SK-N-SH (cell line): Measurements from ENCODE around the gene MNX1. TPM values are rescaled to one million over a fixed set of nuclear protein-coding genes. Genes with fewer than 3 reads are reported as not detected.

Experiments used
- CTCF ChIA-PET: fragments of 300-600, 350-600 bp; formaldehyde crosslinking; extraction: SDS; loops from one replicate; lab custom pipeline; 2021; lab: Yijun Ruan, JAX
- POLR2A ChIA-PET: fragments of 350-600 bp; sonication (Branson Sonifier 250); formaldehyde crosslinking; extraction: SDS; loops from one replicate; lab custom pipeline; 2020; ENCODE audit warnings: antibody characterized with exemption, inconsistent platforms; lab: Yijun Ruan, JAX
- DNase-seq: peaks from one replicate; pipeline ENCODE4 v3.0.0; 2012
- H2AFZ ChIP-seq: fragments of 200-600 bp; sonication (generic); 2 replicates; pipeline ENCODE4 v1.8.1; 2016; ENCODE audit warnings: antibody characterized with exemption, mild to moderate bottlenecking, low read depth
- H3F3A ChIP-seq: fragments of 200-600 bp; sonication (generic); replicated peaks from 2 replicates; pipeline ENCODE3; 2016; ENCODE audit warnings: antibody characterized with exemption, mild to moderate bottlenecking; ENCODE audit not compliant: insufficient read depth
- H3K27ac ChIP-seq, 2 experiments: fragments of 200-500 bp in 1 of 2; fragments of 200-600 bp in 1 of 2; sonication (Bioruptor generic) in 1 of 2; sonication (generic), shearing (Covaris generic) in 1 of 2; 2 replicates each; pipeline versions ENCODE4 v1.5.1 to v1.6.1; 2014 to 2016; ENCODE audit warnings: low read depth in 2 of 2, inconsistent platforms in 1 of 2, low read length in 1 of 2, mild to moderate bottlenecking in 1 of 2, mixed read lengths in 1 of 2
- H3K27me3 ChIP-seq: fragments of 200-600 bp; sonication (generic), shearing (Covaris generic); 2 replicates; pipeline ENCODE4 v1.6.1; 2016; ENCODE audit warnings: mixed run types; ENCODE audit not compliant: insufficient read depth
- H3K36me3 ChIP-seq, 2 experiments: fragments of 200-500 bp in 1 of 2; fragments of 200-600 bp in 1 of 2; sonication (Bioruptor generic) in 1 of 2; sonication (generic) in 1 of 2; replicated peaks in 1 of 2; 2 replicates each; pipeline versions ENCODE3 to v1.5.1; 2014 to 2016; ENCODE audit warnings: low read length in 1 of 2, mild to moderate bottlenecking in 1 of 2; ENCODE audit not compliant: insufficient read depth in 2 of 2, control insufficient read depth in 1 of 2
- H3K4me1 ChIP-seq, 2 experiments: fragments of 200-500 bp in 1 of 2; fragments of 200-600 bp in 1 of 2; sonication (Bioruptor generic) in 1 of 2; sonication (generic), shearing (Covaris generic) in 1 of 2; 2 replicates each; pipeline versions ENCODE4 v1.5.1 to v1.6.1; 2014 to 2016; ENCODE audit warnings: low read depth in 1 of 2, low read length in 1 of 2, mixed run types in 1 of 2; ENCODE audit not compliant: insufficient read depth in 2 of 2, control insufficient read depth in 1 of 2
- H3K4me2 ChIP-seq: fragments of 200-600 bp; sonication (generic), shearing (Covaris generic); 2 replicates; pipeline ENCODE4 v1.6.1; 2017; ENCODE audit warnings: mixed run types
- H3K4me3 ChIP-seq, 2 experiments: fragments of 200-500 bp in 1 of 2; fragments of 200-600 bp in 1 of 2; sonication (Bioruptor generic) in 1 of 2; sonication (generic), shearing (Covaris generic) in 1 of 2; 2 replicates each; pipeline versions ENCODE4 v1.5.1 to v1.8.1; 2014 to 2016; ENCODE audit warnings: low read depth in 2 of 2, inconsistent platforms in 1 of 2, low read length in 1 of 2, mild to moderate bottlenecking in 1 of 2, mixed read lengths in 1 of 2, moderate library complexity in 1 of 2
- H3K79me2 ChIP-seq: fragments of 200-600 bp; sonication (generic); 2 replicates; pipeline ENCODE4 v1.8.1; 2017; ENCODE audit warnings: mild to moderate bottlenecking; ENCODE audit not compliant: insufficient read depth
- H3K9ac ChIP-seq: fragments of 200-600 bp; sonication (generic); 2 replicates; pipeline ENCODE4 v1.6.1; 2017; ENCODE audit warnings: mixed run types
- H3K9me2 ChIP-seq: fragments of 200-600 bp; sonication (generic); 2 replicates; pipeline ENCODE4 v1.6.1; 2017; ENCODE audit warnings: mixed run types
- H3K9me3 ChIP-seq: fragments of 200-600 bp; sonication (generic); 2 replicates; pipeline ENCODE4 v1.6.1; 2017; ENCODE audit warnings: mixed run types, mild to moderate bottlenecking, moderate library complexity
- H4K20me1 ChIP-seq: fragments of 200-600 bp; sonication (generic); 2 replicates; pipeline ENCODE4 v1.6.1; 2017; ENCODE audit warnings: mild to moderate bottlenecking, mixed run types; ENCODE audit not compliant: insufficient read depth
- CTCF ChIP-seq: fragments of 200-600 bp; sonication (generic); IDR thresholded peaks from 2 replicates; pipeline ENCODE4 v1.6.1; 2017; ENCODE audit warnings: antibody characterized with exemption, mild to moderate bottlenecking, moderate library complexity
- EP300 ChIP-seq, 2 experiments: IDR thresholded peaks; 2 replicates each; pipeline versions ENCODE4 v1.4.0 to v1.6.1; 2012; ENCODE audit warnings: borderline replicate concordance in 1 of 2, low read depth in 1 of 2, low read length in 1 of 2
- EZH2phosphoT487 ChIP-seq: fragments of 200-600 bp; sonication (generic); IDR thresholded peaks from 2 replicates; pipeline ENCODE4 v1.6.1; 2017; ENCODE audit warnings: low read depth, mixed run types, mild to moderate bottlenecking, antibody characterized with exemption, moderate library complexity, borderline replicate concordance
- FOXJ3 ChIP-seq: sonication (generic); formaldehyde crosslinking; IDR thresholded peaks from 2 replicates; pipeline ENCODE4 v1.5.1; 2020; ENCODE audit warnings: mild to moderate bottlenecking, missing genetic modification reagents
- GATA2 ChIP-seq: sonication (generic); formaldehyde crosslinking; IDR thresholded peaks from 2 replicates; pipeline ENCODE4 v1.5.0; 2020; ENCODE audit warnings: mild to moderate bottlenecking, missing genetic modification reagents
- IRF3 ChIP-seq: fragments of 150-350 bp; IDR thresholded peaks from 2 replicates; pipeline ENCODE4 v1.6.1; 2016; ENCODE audit warnings: mild to moderate bottlenecking, low read depth, low read length
- MAX ChIP-seq: IDR thresholded peaks from 2 replicates; pipeline ENCODE4 v1.4.0; 2012; ENCODE audit warnings: low read depth
- MEF2A ChIP-seq: IDR thresholded peaks from 2 replicates; pipeline ENCODE4 v1.4.0; 2012; ENCODE audit warnings: low read depth, borderline replicate concordance
- NRF1 ChIP-seq: IDR thresholded peaks from 2 replicates; pipeline ENCODE4 v1.6.1; 2012; ENCODE audit warnings: low read depth, mild to moderate bottlenecking, low read length
- PBX3 ChIP-seq: IDR thresholded peaks from 2 replicates; pipeline ENCODE4; 2012
- RAD21 ChIP-seq: IDR thresholded peaks from 2 replicates; pipeline ENCODE4 v1.6.1; 2012; ENCODE audit warnings: mild to moderate bottlenecking, low read length
- REST ChIP-seq: IDR thresholded peaks from 2 replicates; pipeline ENCODE4 v1.6.1; 2012; ENCODE audit warnings: mild to moderate bottlenecking, low read depth, low read length, moderate library complexity
- RXRA ChIP-seq: IDR thresholded peaks from 2 replicates; pipeline ENCODE4 v1.4.0; 2012; ENCODE audit warnings: low read depth, mild to moderate bottlenecking, borderline replicate concordance
- SIN3A ChIP-seq: IDR thresholded peaks from 2 replicates; pipeline ENCODE4 v1.6.1; 2012; ENCODE audit warnings: low read depth, mild to moderate bottlenecking, low read length, moderate library complexity, borderline replicate concordance
- USF1 ChIP-seq: IDR thresholded peaks from 2 replicates; pipeline ENCODE4 v1.4.0; 2012; ENCODE audit warnings: low read depth, borderline replicate concordance
- USF2 ChIP-seq: fragments of 150-350 bp; IDR thresholded peaks from 2 replicates; pipeline ENCODE4 v1.6.1; 2017; ENCODE audit warnings: antibody characterized with exemption, low read length, low read depth, borderline replicate concordance
- YY1 ChIP-seq: IDR thresholded peaks from 2 replicates; pipeline ENCODE4 v1.4.0; 2012; ENCODE audit warnings: low read depth, mild to moderate bottlenecking
- ZBTB33 ChIP-seq: IDR thresholded peaks from 2 replicates; pipeline ENCODE4 v1.4.0; 2012; ENCODE audit warnings: low read depth, borderline replicate concordance
- WGBS: methylation state at CpG from one replicate; pipeline ENCODE4 v1.1.6; 2017; ENCODE audit warnings: low lambda C conversion rate; 5-methylcytosine and 5-hydroxymethylcytosine counted together
- polyA plus RNA-seq, 3 experiments: library from polyadenylated mRNA; depleted of rRNA; stranded (reverse); fragments of >200 nt; gene quantifications; 2 replicates each; pipeline ENCODE4 v1.2.3, GENCODE V29; 2012

MNX1 gene
- polyA plus RNA-seq, 1 of the 3 experiments (the other 2 are of a cell fraction), result not detected

- peaks cover 11% of the 10 kb centered on the region for H4K20me1 ChIP-seq
- no peak overlapping the region for H2AFZ ChIP-seq
- H3K4me3 ChIP-seq, result no peak overlapping the region
- no peak overlapping the region for H3K27ac ChIP-seq
- no peaks in the 10 kb centered on the region for H3K79me2 ChIP-seq
- no peaks in the 10 kb centered on the region for H3K36me3 ChIP-seq
- no peaks in the 10 kb centered on the region for H3K9me3 ChIP-seq
- no peak for DNase-seq
- peaks cover 3% of the 10 kb centered on the region for H3F3A ChIP-seq
- ChIA-PET CTCF (interaction anchor here (1.0 to 2.7 kb wide), 5 partner anchors 16 to 270 kb away, joined by 3 to 9 read pairs (median 4); no protein-coding TSS in a partner anchor), POLR2A (no interaction called here)
- peak overlapping the region; percentile 66; the same call in 1 of the 2 replicates for H3K4me2 ChIP-seq
- H3K9me2 ChIP-seq, result no peaks in the 10 kb centered on the region
- H3K27me3 ChIP-seq, result peaks cover 98% of the 10 kb centered on the region
- peaks cover 10 to 15% of the 10 kb centered on the region in 2 experiments; a peak in 3 of 4 replicates for H3K4me1 ChIP-seq
- TF ChIP-seq USF1 (no peak), ZBTB33 (no peak), CTCF (no peak), MEF2A (no peak), NRF1 (no peak), GATA2 (CRISPR knock-in tag) (no peak), MAX (no peak), RXRA (no peak), REST (no peak), SIN3A (no peak), IRF3 (no peak), YY1 (no peak), FOXJ3 (CRISPR knock-in tag) (no peak), EP300 (IDR thresholded peaks at IDR 0.05; ENCODE audit: borderline replicate concordance in 1 of 2, low read depth in 1 of 2, low read length in 1 of 2) (no peak), USF2 (no peak), RAD21 (no peak), EZH2phosphoT487 (no peak), PBX3 (no peak)
- WGBS, result 15% methylated on average over 6 of the region's 6 CpGs
- no peak overlapping the region for H3K9ac ChIP-seq
Measured at GRCh38 chr7:157003445-157003755, 7.1 kb downstream of the MNX1 start.
